Caco-2 (cell line): ENCODE measurements around the gene FMN1. TPM values are rescaled to one million over a fixed set of nuclear protein-coding genes. Genes with fewer than 3 reads are reported as not detected.

Experiments used
- BruUV-seq: library from RNA; stranded (reverse); fragments of 400-500 nt; replicated peaks from 2 replicates; lab custom pipeline; 2021; lab: Mats Ljungman, UMichigan
- CTCF ChIA-PET: fragments of 300-600 bp; sonication (Branson Sonifier 250); formaldehyde crosslinking; loops from one replicate; lab custom pipeline; 2022; ENCODE audit warnings: antibody characterized with exemption; lab: Charles Lee
- POLR2A ChIA-PET: fragments of 300-600 bp; sonication (Branson Sonifier 250); formaldehyde crosslinking; loops from one replicate; lab custom pipeline; 2022; ENCODE audit warnings: antibody characterized with exemption; lab: Charles Lee
- DNase-seq, 2 experiments: peaks; one replicate each; pipeline versions ENCODE4 v3.0.0 to v3.0.0-alpha.2; 2020 to 2022
- H3K27me3 ChIP-seq: replicated peaks from 2 replicates; pipeline ENCODE4 v1.6.0; 2011; ENCODE audit warnings: low read length; ENCODE audit not compliant: control insufficient read depth, insufficient read depth
- H3K36me3 ChIP-seq: 2 replicates; pipeline ENCODE4 v1.5.1; 2011; ENCODE audit warnings: low read length; ENCODE audit not compliant: control insufficient read depth, insufficient read depth
- H3K4me1 ChIP-seq: fragments of 250-450 bp; sonication (Bioruptor Pico); 2 replicates; pipeline ENCODE4 v1.5.1; 2020; ENCODE audit warnings: mild to moderate bottlenecking
- H3K4me3 ChIP-seq: 2 replicates; pipeline ENCODE4 v1.5.1; 2011; ENCODE audit warnings: low read depth, mild to moderate bottlenecking, control low read depth, low read length
- H3K9me3 ChIP-seq: fragments of 250-450 bp; sonication (Bioruptor Pico); 2 replicates; pipeline ENCODE4 v1.5.1; 2020; ENCODE audit warnings: mild to moderate bottlenecking, moderate library complexity
- H3K27ac Mint-ChIP-seq: one replicate; pipeline ENCODE4 v1.8.0; 2022; ENCODE audit warnings: mixed read lengths; ENCODE audit not compliant: unreplicated experiment
- H3K27me3 Mint-ChIP-seq: one replicate; pipeline ENCODE4 v1.8.0; 2022; ENCODE audit warnings: mixed read lengths; ENCODE audit not compliant: insufficient read depth, unreplicated experiment
- H3K36me3 Mint-ChIP-seq: one replicate; pipeline ENCODE4 v1.8.0; 2022; ENCODE audit warnings: mild to moderate bottlenecking, mixed read lengths; ENCODE audit not compliant: insufficient read depth, unreplicated experiment
- H3K4me1 Mint-ChIP-seq: one replicate; pipeline ENCODE4 v1.8.0; 2022; ENCODE audit warnings: low read depth, mixed read lengths; ENCODE audit not compliant: unreplicated experiment
- H3K4me3 Mint-ChIP-seq: one replicate; pipeline ENCODE4 v1.8.0; 2022; ENCODE audit warnings: mild to moderate bottlenecking, moderate library complexity, mixed read lengths; ENCODE audit not compliant: unreplicated experiment
- H3K9me3 Mint-ChIP-seq: one replicate; pipeline ENCODE4 v1.8.0; 2022; ENCODE audit warnings: mixed read lengths; ENCODE audit not compliant: unreplicated experiment
- intact Hi-C: fragments of 100-400 bp; cut with micrococcal nuclease; formaldehyde crosslinking; loops from one replicate; pipeline ENCODE4 v1.10.0; 2022; ENCODE audit not compliant: unreplicated experiment
- total RNA-seq: library from RNA; stranded (reverse); gene quantifications from 2 replicates; pipeline ENCODE4 v1.2.3, GENCODE V29; 2022
- TF ChIP-seq, protein P1 (sequence below), 2 experiments: fragments of 200-600 bp in 1 of 2; IDR thresholded peaks; 1 replicate in 1 of 2; 2 replicates in 1 of 2; pipeline versions ENCODE4 v1.5.1 to v1.8.0; 2011 to 2022; ENCODE audit warnings: antibody characterized with exemption in 1 of 2, control low read depth in 1 of 2, inconsistent platforms in 1 of 2, low read depth in 1 of 2, low read length in 1 of 2, mild to moderate bottlenecking in 1 of 2, moderate library complexity in 1 of 2; ENCODE audit not compliant: insufficient read depth in 1 of 2, severe bottlenecking in 1 of 2, unreplicated experiment in 1 of 2

Gene FMN1
- total RNA-seq, 1 experiment from 2014 or later: 1.6 TPM

DNA sequence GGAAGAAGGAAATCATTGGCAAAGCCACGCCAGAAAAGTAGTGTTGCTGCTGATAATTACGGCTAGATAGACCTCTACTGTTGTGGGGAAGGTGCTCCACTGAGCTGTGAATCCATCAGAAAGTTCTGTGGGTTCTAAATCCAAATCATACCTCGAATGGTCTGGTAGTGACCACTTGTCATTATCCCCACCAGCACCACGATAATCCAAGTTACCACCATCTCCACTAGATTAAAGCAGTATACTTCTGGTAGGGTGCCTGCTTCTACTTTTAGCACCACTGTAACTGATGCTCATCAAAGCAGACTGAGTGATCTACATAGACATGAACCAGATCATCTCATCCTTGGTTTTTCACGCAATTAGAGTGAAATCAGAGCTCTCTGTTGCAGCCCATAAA is 185.5 kb downstream of the FMN1 start:
- Histone ChIP-seq H3K27me3 (no peaks in the 10 kb centered on the region), H3K4me1 (no peaks in the 10 kb centered on the region), H3K9me3 (no peaks in the 10 kb centered on the region), H3K4me3 (no peak overlapping the region), H3K36me3 (no peaks in the 10 kb centered on the region)
- peaks cover 2% of the 10 kb centered on the region for H3K27me3 Mint-ChIP-seq
- no peaks in the 10 kb centered on the region for H3K4me1 Mint-ChIP-seq
- no peak overlapping the region for H3K4me3 Mint-ChIP-seq
- POLR2A ChIA-PET: no interaction called here
- H3K9me3 Mint-ChIP-seq: no peaks in the 10 kb centered on the region
- no peak overlapping the region for H3K27ac Mint-ChIP-seq
- TF ChIP-seq, protein P1, sequence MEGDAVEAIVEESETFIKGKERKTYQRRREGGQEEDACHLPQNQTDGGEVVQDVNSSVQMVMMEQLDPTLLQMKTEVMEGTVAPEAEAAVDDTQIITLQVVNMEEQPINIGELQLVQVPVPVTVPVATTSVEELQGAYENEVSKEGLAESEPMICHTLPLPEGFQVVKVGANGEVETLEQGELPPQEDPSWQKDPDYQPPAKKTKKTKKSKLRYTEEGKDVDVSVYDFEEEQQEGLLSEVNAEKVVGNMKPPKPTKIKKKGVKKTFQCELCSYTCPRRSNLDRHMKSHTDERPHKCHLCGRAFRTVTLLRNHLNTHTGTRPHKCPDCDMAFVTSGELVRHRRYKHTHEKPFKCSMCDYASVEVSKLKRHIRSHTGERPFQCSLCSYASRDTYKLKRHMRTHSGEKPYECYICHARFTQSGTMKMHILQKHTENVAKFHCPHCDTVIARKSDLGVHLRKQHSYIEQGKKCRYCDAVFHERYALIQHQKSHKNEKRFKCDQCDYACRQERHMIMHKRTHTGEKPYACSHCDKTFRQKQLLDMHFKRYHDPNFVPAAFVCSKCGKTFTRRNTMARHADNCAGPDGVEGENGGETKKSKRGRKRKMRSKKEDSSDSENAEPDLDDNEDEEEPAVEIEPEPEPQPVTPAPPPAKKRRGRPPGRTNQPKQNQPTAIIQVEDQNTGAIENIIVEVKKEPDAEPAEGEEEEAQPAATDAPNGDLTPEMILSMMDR (IDR thresholded peaks at IDR 0.05; ENCODE audit: insufficient read depth in 1 of 2, low read depth in 1 of 2, low read length in 1 of 2, severe bottlenecking in 1 of 2, unreplicated experiment in 1 of 2): no peak
- intact Hi-C loops: no loop called here
- BruUV-seq: no TSS peak
- DNase-seq: no peak
- CTCF ChIA-PET: no interaction called here
- H3K36me3 Mint-ChIP-seq: no peaks in the 10 kb centered on the region

DNA sequence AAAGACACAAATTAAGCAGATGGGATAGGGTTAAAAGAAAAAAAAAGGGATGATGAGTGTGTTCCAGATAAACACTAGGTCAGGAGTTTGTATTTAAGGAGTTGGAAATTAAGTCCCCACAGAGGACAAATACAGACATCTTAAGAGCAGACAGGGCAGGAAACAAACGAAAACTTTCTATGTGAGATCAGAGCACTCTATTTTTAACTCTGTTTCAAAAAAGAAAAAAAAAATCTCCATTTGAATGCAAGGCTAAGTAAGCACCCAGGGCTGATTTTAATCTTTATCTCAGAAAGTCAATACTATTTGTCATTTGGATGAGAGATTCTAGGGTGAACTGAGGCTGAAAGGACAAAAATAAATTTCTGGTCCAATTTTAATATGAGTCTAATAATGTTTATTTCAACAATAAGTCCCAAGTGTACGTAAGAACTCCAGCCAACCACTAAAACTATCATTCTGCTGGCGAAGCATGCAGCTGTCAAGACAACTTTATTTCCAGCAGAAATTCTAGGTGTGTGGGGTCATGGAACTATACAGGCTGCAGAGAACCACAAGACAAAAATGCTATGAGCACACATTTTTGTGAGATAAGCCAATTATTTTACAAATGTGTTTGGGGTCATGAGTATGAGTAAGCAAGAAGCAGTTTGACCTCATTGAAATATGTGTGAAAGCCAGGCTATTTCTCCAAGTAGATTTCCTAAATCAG is 186.1 kb downstream of the FMN1 start:
- DNase-seq: no peak
- Mint-ChIP-seq H3K4me3 (no peak overlapping the region), H3K4me1 (no peaks in the 10 kb centered on the region), H3K36me3 (no peaks in the 10 kb centered on the region), H3K27ac (no peak overlapping the region), H3K9me3 (no peaks in the 10 kb centered on the region), H3K27me3 (no peaks in the 10 kb centered on the region)
- CTCF ChIA-PET: no interaction called here
- no peaks in the 10 kb centered on the region for H3K27me3 ChIP-seq
- intact Hi-C loops: no loop called here
- POLR2A ChIA-PET: no interaction called here
- no peaks in the 10 kb centered on the region for H3K4me1 ChIP-seq
- no peak overlapping the region for H3K4me3 ChIP-seq
- H3K36me3 ChIP-seq: no peaks in the 10 kb centered on the region
- TF ChIP-seq, protein P1 (IDR thresholded peaks at IDR 0.05; ENCODE audit: insufficient read depth in 1 of 2, low read depth in 1 of 2, low read length in 1 of 2, severe bottlenecking in 1 of 2, unreplicated experiment in 1 of 2): no peak
- no TSS peak for BruUV-seq
- H3K9me3 ChIP-seq: no peaks in the 10 kb centered on the region

DNA sequence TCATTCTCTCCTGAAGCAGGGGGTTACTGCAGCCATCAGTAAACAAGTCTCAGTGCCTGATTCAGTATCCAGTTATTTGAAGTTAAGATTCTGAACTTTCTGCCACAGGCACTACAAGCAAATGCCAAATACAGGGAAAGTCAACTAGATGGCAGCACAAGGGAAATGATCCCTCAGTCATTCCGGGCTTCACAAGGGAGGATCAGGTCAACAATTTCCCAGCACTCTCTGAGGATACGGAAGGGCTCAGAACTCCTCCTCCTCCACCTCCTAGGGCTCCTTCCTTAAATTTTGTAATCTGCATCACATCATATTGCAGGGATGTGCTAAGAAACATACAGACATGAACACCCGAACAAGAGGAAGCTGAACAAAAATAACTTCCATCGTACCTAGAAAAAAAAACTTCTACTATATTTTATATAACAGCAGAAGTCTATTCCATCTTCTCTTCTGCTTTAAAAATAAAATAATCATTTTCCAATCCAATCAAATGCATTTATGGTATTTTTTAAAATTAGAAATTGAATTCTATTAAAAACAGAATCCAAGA is 187.1 kb downstream of the FMN1 start:
- H3K9me3 ChIP-seq: no peaks in the 10 kb centered on the region
- no TSS peak for BruUV-seq
- Mint-ChIP-seq H3K36me3 (no peaks in the 10 kb centered on the region), H3K4me1 (no peaks in the 10 kb centered on the region), H3K27ac (no peak overlapping the region), H3K27me3 (no peaks in the 10 kb centered on the region), H3K9me3 (no peaks in the 10 kb centered on the region), H3K4me3 (no peak overlapping the region)
- H3K4me1 ChIP-seq: no peaks in the 10 kb centered on the region
- POLR2A ChIA-PET: no interaction called here
- DNase-seq: peak in 1 of 2 experiments; percentile 13
- intact Hi-C loops: no loop called here
- no peak overlapping the region for H3K4me3 ChIP-seq
- no peaks in the 10 kb centered on the region for H3K36me3 ChIP-seq
- CTCF ChIA-PET: no interaction called here
- H3K27me3 ChIP-seq: no peaks in the 10 kb centered on the region
- TF ChIP-seq, protein P1 (IDR thresholded peaks at IDR 0.05; ENCODE audit: insufficient read depth in 1 of 2, low read depth in 1 of 2, low read length in 1 of 2, severe bottlenecking in 1 of 2, unreplicated experiment in 1 of 2): no peak
